Lung microvascular endothelial cell (primary cell): Measurements from ENCODE around the gene CEP128. TPM values are rescaled to one million over a fixed set of nuclear protein-coding genes. Genes with fewer than 3 reads are reported as not detected.
A peak's percentile ranks its signal among the peaks of the same experiment; 100 is the strongest.
"Not testable (repeated sequence)": the region's sequence is repeated elsewhere in the genome, so short reads cannot be mapped to it uniquely, and the experiment has no call there.

Experiments used
- DNase-seq, 2 donors: peaks; one replicate each; pipeline versions ENCODE4 v3.0.0 to v3.0.0-alpha.2; 2010; ENCODE audit warnings: low read depth in 2 of 2
- total RNA-seq: library from RNA; depleted of rRNA; stranded (reverse); fragments of >200 nt; gene quantifications from 2 replicates; pipeline ENCODE4 v1.2.1, GENCODE V29; 2014

Gene CEP128
- total RNA-seq, 1 donor from 2014 or later: 2.4 TPM

GRCh38 chr14:80954687-80955299 lies 13.3 kb upstream of the CEP128 start:
- DNase-seq: peak; percentile 74 to 76

GRCh38 chr14:80953211-80953610 lies 11.7 kb upstream of the CEP128 start:
- DNase-seq: not testable (repeated sequence)

GRCh38 chr14:80951491-80951890 lies 10.0 kb upstream of the CEP128 start:
- no peak for DNase-seq

GRCh38 chr14:80948291-80948690 lies 6.8 kb upstream of the CEP128 start:
- no peak for DNase-seq

GRCh38 chr14:80946797-80947196 lies 5.3 kb upstream of the CEP128 start:
- no peak for DNase-seq

- no peak for DNase-seq
Measured at GRCh38 chr14:80946187-80946586, 4.6 kb upstream of the CEP128 start.

- DNase-seq: no peak
Measured at GRCh38 chr14:80944861-80945617, 3.5 kb upstream of the CEP128 start.

- DNase-seq: no peak
Measured at GRCh38 chr14:80942191-80942600, 658 bp upstream of the CEP128 start.

- no peak for DNase-seq
Measured at GRCh38 chr14:80940146-80940545, 1.4 kb downstream of the CEP128 start.

- DNase-seq: no peak
Measured at GRCh38 chr14:80933686-80934085, 7.9 kb downstream of the CEP128 start.

GRCh38 chr14:80933282-80933681 lies 8.3 kb downstream of the CEP128 start:
- DNase-seq: no peak

- peak; percentile 3 to 87 for DNase-seq
Measured at GRCh38 chr14:80930836-80931389, 10.6 kb downstream of the CEP128 start.

GRCh38 chr14:80930095-80930494 lies 11.4 kb downstream of the CEP128 start:
- no peak for DNase-seq

- no peak for DNase-seq
Measured at GRCh38 chr14:80927083-80927989, 14.2 kb downstream of the CEP128 start.

GRCh38 chr14:80926397-80927082 lies 15.0 kb downstream of the CEP128 start:
- peak in 1 of 2 donors; percentile 6 for DNase-seq

GRCh38 chr14:80924365-80925103 lies 17.0 kb downstream of the CEP128 start:
- no peak for DNase-seq

GRCh38 chr14:80923368-80923767 lies 18.2 kb downstream of the CEP128 start:
- DNase-seq: no peak

GRCh38 chr14:80919622-80920021 lies 21.9 kb downstream of the CEP128 start:
- DNase-seq: no peak

GRCh38 chr14:80912013-80912412 lies 29.5 kb downstream of the CEP128 start:
- DNase-seq: not testable (repeated sequence)

GRCh38 chr14:80906946-80907345 lies 34.6 kb downstream of the CEP128 start:
- no peak for DNase-seq
